Activated naive CD8-positive, alpha-beta T cell treated with anti-CD3 and anti-CD28 coated beads, Interleukin-2, amount 50 U/mL, for 24 hours (primary cell): ENCODE measurements around the gene MAN1C1.

Experiments used
- ATAC-seq: fragments of 150-1000 bp; cut with Tn5 transposase; one replicate; pipeline ENCODE4 v1.10.0; 2021
- DNase-seq: peaks from one replicate; pipeline ENCODE4 v3.0.0; 2021
- H3K27ac Mint-ChIP-seq: one replicate; pipeline ENCODE4 v1.8.0; 2021; ENCODE audit warnings: mild to moderate bottlenecking, mixed read lengths
- H3K27me3 Mint-ChIP-seq: one replicate; pipeline ENCODE4 v1.8.0; 2021; ENCODE audit warnings: mixed read lengths
- H3K36me3 Mint-ChIP-seq: one replicate; pipeline ENCODE4 v1.8.0; 2021; ENCODE audit warnings: low read depth, mixed read lengths
- H3K4me1 Mint-ChIP-seq: one replicate; pipeline ENCODE4 v1.8.0; 2021; ENCODE audit warnings: mixed read lengths
- H3K4me3 Mint-ChIP-seq: one replicate; pipeline ENCODE4 v1.8.0; 2021; ENCODE audit warnings: mild to moderate bottlenecking, moderate library complexity, mixed read lengths
- H3K9me3 Mint-ChIP-seq: one replicate; pipeline ENCODE4 v1.8.0; 2021; ENCODE audit warnings: mixed read lengths

Gene MAN1C1

DNA sequence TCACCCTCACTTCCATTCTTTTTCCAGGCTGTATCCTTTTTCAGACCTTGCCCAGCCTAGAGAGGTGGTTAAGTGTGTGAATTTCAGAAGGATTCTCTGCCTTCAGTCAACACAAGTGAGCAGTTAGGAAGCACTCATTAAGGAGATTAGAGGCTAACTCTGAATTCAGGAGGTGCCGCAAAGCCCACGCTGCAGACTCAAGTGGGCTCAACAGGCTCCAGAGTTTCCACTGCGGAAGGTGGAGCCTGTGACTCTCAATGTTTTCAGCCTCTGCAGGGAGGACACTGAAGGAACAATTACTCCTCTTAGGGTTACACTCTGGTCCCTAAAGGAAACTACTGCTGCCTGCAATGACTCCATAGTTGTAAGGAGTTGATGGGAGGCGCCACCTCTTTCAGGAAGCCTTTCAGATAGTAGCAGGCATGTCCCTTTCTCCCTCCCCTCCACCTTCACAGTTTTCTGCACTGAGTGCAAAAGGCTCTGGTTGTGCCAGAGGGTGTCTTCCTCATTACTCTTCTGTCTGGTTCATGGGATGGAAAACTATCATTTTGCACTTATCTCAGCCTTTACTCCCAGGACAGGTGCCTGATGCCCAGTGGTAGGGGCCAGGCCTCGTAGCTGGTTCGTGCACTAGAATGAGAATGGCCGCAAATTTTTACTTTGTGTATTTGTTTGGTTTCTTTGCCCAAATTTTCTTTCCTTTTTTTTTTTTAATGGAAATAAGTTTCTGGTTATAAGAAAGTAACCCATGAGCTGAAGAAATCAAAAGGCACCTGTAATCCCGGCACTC lies 128.2 kb downstream of the MAN1C1 start:
- no peak overlapping the region for H3K27ac Mint-ChIP-seq

DNA sequence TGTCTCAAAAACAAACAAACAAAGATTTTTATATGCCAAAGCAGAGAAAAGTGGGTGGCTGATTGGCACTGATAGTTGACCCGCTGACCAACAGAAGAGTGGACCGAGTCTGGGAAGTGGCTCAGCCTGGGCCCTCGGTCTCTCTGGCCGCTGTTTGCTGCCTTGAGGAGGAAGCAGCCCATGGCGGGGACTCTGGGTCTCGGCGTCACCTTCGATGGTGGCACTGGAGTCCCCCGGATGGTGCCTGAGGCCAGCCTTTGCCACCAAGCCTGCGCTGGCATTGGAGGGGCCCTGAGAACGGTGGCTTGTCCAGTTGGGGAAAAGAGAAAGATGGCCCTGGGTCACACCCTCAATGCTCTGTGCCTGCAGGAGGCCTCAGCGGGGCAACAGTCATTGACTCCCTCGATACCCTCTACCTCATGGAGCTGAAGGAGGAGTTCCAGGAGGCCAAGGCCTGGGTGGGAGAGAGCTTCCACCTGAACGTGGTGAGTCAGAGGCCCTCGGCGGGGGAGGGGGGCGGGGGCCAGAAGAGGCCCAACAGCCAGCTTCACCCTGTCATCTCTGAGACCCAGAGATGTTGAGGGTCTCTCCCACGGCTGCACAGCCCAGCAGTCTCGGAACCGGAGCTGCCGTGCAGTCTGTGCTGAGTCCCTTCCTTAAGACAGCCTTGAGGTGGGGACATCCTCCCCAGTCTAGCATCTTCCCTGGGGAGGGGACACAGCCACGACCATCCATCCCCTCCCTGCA lies 129.9 kb downstream of the MAN1C1 start:
- Mint-ChIP-seq H3K4me1 (no peaks in the 10 kb centered on the region), H3K27me3 (peaks cover 2% of the 10 kb centered on the region), H3K36me3 (no peaks in the 10 kb centered on the region), H3K9me3 (no peaks in the 10 kb centered on the region), H3K27ac (no peak overlapping the region), H3K4me3 (no peak overlapping the region)
- ATAC-seq (no peak), DNase-seq (no peak)

More for the DNA sequence above, 128.2 kb downstream of the MAN1C1 start:
- Mint-ChIP-seq H3K9me3 (no peaks in the 10 kb centered on the region), H3K27me3 (no peaks in the 10 kb centered on the region), H3K4me1 (no peaks in the 10 kb centered on the region), H3K36me3 (no peaks in the 10 kb centered on the region), H3K4me3 (no peak overlapping the region)
- ATAC-seq (no peak), DNase-seq (no peak)

- no peaks in the 10 kb centered on the region for H3K9me3 Mint-ChIP-seq
- peak; percentile 25 for ATAC-seq
- no peak overlapping the region for H3K4me3 Mint-ChIP-seq
- no peak overlapping the region for H3K27ac Mint-ChIP-seq
- H3K36me3 Mint-ChIP-seq, result no peaks in the 10 kb centered on the region
- H3K4me1 Mint-ChIP-seq, result no peaks in the 10 kb centered on the region
- DNase-seq, result no peak
- peaks cover 2% of the 10 kb centered on the region for H3K27me3 Mint-ChIP-seq
Observed at GRCh38 chr1:25747046-25747719, 130.6 kb downstream of the MAN1C1 start.

GRCh38 chr1:25748531-25749205 lies 132.1 kb downstream of the MAN1C1 start:
- Mint-ChIP-seq H3K9me3 (no peaks in the 10 kb centered on the region), H3K27me3 (peaks cover 2% of the 10 kb centered on the region), H3K4me3 (no peak overlapping the region), H3K27ac (no peak overlapping the region), H3K4me1 (no peaks in the 10 kb centered on the region), H3K36me3 (no peaks in the 10 kb centered on the region)
- ATAC-seq, result no peak
- DNase-seq, result no peak

DNA sequence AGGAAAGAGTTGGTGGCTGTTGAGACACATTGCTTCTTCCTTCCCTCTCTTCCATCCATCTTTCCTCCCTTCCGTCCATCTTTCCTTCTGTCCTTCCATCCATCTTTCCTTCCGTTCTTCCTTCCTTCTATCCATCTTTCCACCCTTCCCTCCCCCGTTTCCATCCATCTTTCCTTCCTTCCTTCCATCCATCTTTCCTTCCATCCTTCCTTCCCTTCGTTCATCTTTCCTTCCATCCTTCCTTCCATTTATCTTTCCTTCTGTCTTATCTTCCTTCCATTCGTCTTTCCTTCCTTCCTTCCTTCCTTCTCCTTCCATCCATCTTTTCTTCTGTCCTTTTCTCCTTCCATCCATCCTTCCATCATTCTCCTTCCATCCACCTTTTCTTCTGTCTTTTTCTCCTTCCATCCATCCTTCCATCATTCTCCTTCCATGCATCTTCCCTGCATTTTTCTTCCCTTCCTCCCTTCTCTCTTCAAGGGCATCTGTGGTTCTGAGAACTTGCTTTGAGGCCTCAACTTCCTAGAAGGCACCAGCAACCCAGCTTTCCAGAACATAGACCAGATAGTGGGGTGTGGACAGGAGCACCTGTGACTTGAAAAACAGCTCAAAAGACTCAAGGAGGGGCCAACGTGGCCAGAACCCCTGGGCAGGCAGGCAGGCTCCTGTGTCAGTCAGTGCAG lies 134.5 kb downstream of the MAN1C1 start:
- ATAC-seq, result no peak
- no peak overlapping the region for H3K27ac Mint-ChIP-seq
- H3K4me3 Mint-ChIP-seq, result no peak overlapping the region
- H3K27me3 Mint-ChIP-seq, result peaks cover 2% of the 10 kb centered on the region
- no peak for DNase-seq
- peaks cover 21% of the 10 kb centered on the region for H3K4me1 Mint-ChIP-seq
- no peaks in the 10 kb centered on the region for H3K9me3 Mint-ChIP-seq
- H3K36me3 Mint-ChIP-seq, result no peaks in the 10 kb centered on the region

- H3K27me3 Mint-ChIP-seq, result peaks cover 2% of the 10 kb centered on the region
- H3K9me3 Mint-ChIP-seq, result no peaks in the 10 kb centered on the region
- DNase-seq, result peak; percentile 19
- peak; percentile 55 for ATAC-seq
- peaks cover 27% of the 10 kb centered on the region for H3K4me1 Mint-ChIP-seq
- no peaks in the 10 kb centered on the region for H3K36me3 Mint-ChIP-seq
- H3K4me3 Mint-ChIP-seq, result no peak overlapping the region
- H3K27ac Mint-ChIP-seq, result peak overlapping the region; percentile 67
Observed at GRCh38 chr1:25754470-25755181, 138.0 kb downstream of the MAN1C1 start.

- H3K27me3 Mint-ChIP-seq, result peaks cover 2% of the 10 kb centered on the region
- no peaks in the 10 kb centered on the region for H3K9me3 Mint-ChIP-seq
- DNase-seq, result no peak
- H3K4me1 Mint-ChIP-seq, result peaks cover 27% of the 10 kb centered on the region
- no peak overlapping the region for H3K4me3 Mint-ChIP-seq
- H3K27ac Mint-ChIP-seq, result no peak overlapping the region
- ATAC-seq, result no peak
- H3K36me3 Mint-ChIP-seq, result no peaks in the 10 kb centered on the region
Observed at GRCh38 chr1:25755475-25756125, 139.0 kb downstream of the MAN1C1 start.

DNA sequence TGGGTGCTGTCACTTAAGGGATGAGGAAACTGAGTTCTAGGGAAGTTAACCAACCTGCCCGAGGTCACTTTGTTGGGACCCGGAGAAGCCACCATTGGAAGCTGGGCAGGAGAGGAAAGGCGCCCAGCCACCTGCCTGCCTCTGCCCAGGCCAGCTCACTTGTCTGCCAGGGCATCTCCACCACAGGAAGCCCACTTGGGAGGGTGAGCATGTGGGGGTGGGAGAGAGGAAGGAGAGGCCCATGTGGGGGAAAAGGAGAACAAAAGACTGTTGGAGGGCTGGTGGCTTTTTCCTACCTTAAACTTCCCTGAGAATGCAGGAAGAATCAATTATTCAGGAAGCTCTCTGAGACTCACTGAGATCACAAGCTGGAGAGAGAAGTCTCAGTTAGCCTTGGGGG lies 139.6 kb downstream of the MAN1C1 start:
- Mint-ChIP-seq H3K27ac (no peak overlapping the region), H3K27me3 (peaks cover under 1% of the 10 kb centered on the region), H3K4me3 (no peak overlapping the region), H3K4me1 (peaks cover 27% of the 10 kb centered on the region), H3K9me3 (no peaks in the 10 kb centered on the region), H3K36me3 (no peaks in the 10 kb centered on the region)
- DNase-seq (no peak), ATAC-seq (no peak)

- Mint-ChIP-seq H3K9me3 (no peaks in the 10 kb centered on the region), H3K4me3 (no peak overlapping the region), H3K27ac (no peak overlapping the region), H3K36me3 (no peaks in the 10 kb centered on the region), H3K4me1 (peaks cover 27% of the 10 kb centered on the region), H3K27me3 (no peaks in the 10 kb centered on the region)
- DNase-seq, result no peak
- no peak for ATAC-seq
Observed at GRCh38 chr1:25757151-25757845, 140.7 kb downstream of the MAN1C1 start.

DNA sequence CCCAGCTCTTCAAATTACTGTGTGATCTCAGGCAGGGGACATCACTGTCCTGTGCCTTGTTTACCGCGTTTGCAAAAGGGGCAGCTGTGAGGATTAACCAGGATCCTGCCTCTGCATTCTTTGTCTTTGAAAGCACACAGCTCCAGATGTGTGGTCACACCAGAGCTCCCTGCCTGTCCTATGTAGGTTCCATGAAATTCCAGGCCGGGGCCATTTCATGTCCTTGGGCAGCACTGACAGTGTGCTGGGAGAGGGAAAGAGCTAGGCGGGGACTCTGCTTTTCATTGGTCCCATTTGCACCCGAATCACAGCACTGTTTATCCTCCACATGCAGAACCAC lies 141.2 kb downstream of the MAN1C1 start:
- H3K27me3 Mint-ChIP-seq, result no peaks in the 10 kb centered on the region
- no peak overlapping the region for H3K4me3 Mint-ChIP-seq
- ATAC-seq (no peak), DNase-seq (no peak)
- peaks cover 27% of the 10 kb centered on the region for H3K4me1 Mint-ChIP-seq
- H3K36me3 Mint-ChIP-seq, result no peaks in the 10 kb centered on the region
- no peak overlapping the region for H3K27ac Mint-ChIP-seq
- H3K9me3 Mint-ChIP-seq, result no peaks in the 10 kb centered on the region

- no peaks in the 10 kb centered on the region for H3K36me3 Mint-ChIP-seq
- no peak overlapping the region for H3K27ac Mint-ChIP-seq
- ATAC-seq (no peak), DNase-seq (no peak)
- H3K9me3 Mint-ChIP-seq, result no peaks in the 10 kb centered on the region
- H3K4me1 Mint-ChIP-seq, result peaks cover 27% of the 10 kb centered on the region
- H3K4me3 Mint-ChIP-seq, result no peak overlapping the region
- no peaks in the 10 kb centered on the region for H3K27me3 Mint-ChIP-seq
Observed at GRCh38 chr1:25758466-25759070, 142.0 kb downstream of the MAN1C1 start.

DNA sequence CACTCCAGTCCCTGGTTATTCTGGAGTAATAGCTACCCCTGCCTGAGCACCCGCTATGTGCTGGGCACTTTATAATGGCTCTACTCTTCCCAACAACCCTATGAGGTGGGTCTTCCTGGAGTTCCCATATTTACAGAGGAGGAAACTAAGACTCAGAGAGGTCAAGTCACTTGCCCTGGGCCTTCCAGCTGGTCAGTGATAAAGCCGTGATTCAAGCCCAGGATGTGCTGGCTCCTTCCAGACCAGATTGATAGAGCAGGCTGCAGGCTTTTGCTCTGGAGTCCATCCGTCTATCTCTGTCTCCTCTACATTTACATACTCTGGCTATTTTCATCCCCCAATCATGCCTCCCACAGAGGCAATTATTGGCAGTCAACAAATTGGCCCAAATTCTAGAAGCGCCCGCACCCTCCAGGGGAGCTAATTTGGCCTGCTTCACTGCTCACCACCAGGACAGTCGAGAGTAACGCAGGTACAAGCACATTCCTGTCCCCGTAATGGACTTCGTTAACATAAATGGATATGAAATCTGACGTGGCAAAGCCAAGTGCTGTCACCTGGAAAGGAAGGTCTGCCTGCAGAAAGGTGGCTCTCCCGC lies 143.6 kb downstream of the MAN1C1 start:
- Mint-ChIP-seq H3K9me3 (no peaks in the 10 kb centered on the region), H3K36me3 (no peaks in the 10 kb centered on the region), H3K4me1 (peaks cover 15% of the 10 kb centered on the region), H3K27ac (no peak overlapping the region), H3K4me3 (no peak overlapping the region), H3K27me3 (no peaks in the 10 kb centered on the region)
- ATAC-seq, result no peak
- no peak for DNase-seq
